Body of pancreas (tissue), 4 donors: ENCODE results near the gene NR6A1.

Experiments used
- POLR2A ChIP-seq, 3 donors: fragments of 450-650 bp; IDR thresholded peaks; one replicate each; pipeline ENCODE4 v1.6.1; 2016; ENCODE audit warnings: antibody characterized with exemption in 3 of 3, mild to moderate bottlenecking in 2 of 3
- TF ChIP-seq, protein P1 (sequence below), 7 experiments: fragments of 450-650 bp in 4 of 7; fragments of 200-600 bp in 3 of 7; sonication (generic) in 3 of 7; IDR thresholded peaks; one replicate each; pipeline ENCODE4 v1.5.1; 2016 to 2019; ENCODE audit warnings: antibody characterized with exemption in 7 of 7

DNA sequence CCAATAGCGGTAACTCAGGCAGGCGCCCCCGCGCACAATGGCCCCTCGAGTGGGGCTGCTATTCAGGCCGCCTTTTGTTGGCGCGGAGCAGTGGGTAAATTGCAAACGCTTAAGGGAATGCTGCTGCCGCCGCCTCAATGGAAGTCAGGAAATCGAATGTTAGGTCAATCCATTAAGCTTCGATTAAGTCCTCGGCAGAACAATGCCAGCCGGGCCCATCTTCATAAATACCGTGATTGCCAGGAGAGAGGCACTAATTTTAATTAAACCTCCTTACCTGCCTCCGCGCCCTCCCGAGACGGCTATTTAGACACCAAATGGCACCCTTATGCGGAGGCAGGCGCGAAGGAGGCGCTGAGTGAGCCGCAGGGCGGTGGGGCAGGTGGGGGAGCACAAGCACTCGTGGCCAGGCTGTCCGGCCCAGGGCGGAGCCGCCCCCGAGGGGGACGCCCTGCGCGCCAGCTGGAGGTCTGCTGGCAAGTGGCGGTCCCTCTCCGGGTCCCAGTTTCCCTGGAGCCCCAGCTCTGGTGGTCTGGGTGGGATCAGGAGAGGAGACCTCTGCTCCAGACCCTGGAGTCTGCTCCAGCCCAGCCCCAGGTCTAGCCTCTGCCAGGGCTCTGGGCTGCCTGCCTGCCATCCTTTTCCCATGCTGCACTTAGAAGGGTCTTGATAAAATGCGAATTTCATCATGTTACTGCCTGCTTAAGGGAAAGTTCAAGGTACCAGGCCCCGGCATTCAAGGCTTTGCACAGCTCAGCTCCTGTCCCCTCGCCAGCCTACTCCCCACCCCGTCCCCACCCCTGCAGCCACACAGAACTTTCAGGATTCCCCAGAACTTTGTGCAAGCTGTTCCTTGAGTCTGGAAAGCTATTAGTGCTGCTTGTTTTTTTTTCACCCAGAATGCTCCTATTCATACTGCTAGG is 283.6 kb downstream of the NR6A1 start:
- TF ChIP-seq, protein P1, sequence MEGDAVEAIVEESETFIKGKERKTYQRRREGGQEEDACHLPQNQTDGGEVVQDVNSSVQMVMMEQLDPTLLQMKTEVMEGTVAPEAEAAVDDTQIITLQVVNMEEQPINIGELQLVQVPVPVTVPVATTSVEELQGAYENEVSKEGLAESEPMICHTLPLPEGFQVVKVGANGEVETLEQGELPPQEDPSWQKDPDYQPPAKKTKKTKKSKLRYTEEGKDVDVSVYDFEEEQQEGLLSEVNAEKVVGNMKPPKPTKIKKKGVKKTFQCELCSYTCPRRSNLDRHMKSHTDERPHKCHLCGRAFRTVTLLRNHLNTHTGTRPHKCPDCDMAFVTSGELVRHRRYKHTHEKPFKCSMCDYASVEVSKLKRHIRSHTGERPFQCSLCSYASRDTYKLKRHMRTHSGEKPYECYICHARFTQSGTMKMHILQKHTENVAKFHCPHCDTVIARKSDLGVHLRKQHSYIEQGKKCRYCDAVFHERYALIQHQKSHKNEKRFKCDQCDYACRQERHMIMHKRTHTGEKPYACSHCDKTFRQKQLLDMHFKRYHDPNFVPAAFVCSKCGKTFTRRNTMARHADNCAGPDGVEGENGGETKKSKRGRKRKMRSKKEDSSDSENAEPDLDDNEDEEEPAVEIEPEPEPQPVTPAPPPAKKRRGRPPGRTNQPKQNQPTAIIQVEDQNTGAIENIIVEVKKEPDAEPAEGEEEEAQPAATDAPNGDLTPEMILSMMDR (IDR thresholded peaks at IDR 0.05) = no peak
- TF ChIP-seq POLR2A (IDR thresholded peaks at IDR 0.05) = no peak
